ENCODE results near the gene RPS16. TPM values are rescaled to one million over a fixed set of nuclear protein-coding genes. Genes with fewer than 3 reads are reported as not detected.

The RPS16 gene
- total RNA-seq, 1 donor from 2014 or later, result 1,586 TPM

- Histone ChIP-seq H3K4me1 (peaks cover 20% of the 10 kb centered on the region), H3K36me3 (peaks cover 32% of the 10 kb centered on the region), H3K27me3 (ENCODE audit: low read depth) (no peaks in the 10 kb centered on the region), H3K4me3 (no peak overlapping the region), H3K27ac (no peak overlapping the region), H3K9me3 (no peaks in the 10 kb centered on the region)
- DNase-seq (no peak), ATAC-seq (no peak)
- intact Hi-C loops (cut with DNase I), result no loop called here
- TF ChIP-seq CTCF (IDR thresholded peaks at IDR 0.05), result no peak
These were observed 19.3 kb downstream of the RPS16 start for GRCh38 chr19:39416152-39417120.

GRCh38 chr19:39415111-39416046 lies 20.4 kb downstream of the RPS16 start:
- Histone ChIP-seq H3K36me3 (peaks cover 22% of the 10 kb centered on the region), H3K9me3 (no peaks in the 10 kb centered on the region), H3K4me1 (peaks cover 31% of the 10 kb centered on the region), H3K27ac (peak overlapping the region; percentile 100), H3K4me3 (peak overlapping the region; percentile 97), H3K27me3 (ENCODE audit: low read depth) (no peaks in the 10 kb centered on the region)
- no peak for DNase-seq
- intact Hi-C loops (cut with DNase I), result no loop called here
- ATAC-seq, result no peak
- TF ChIP-seq CTCF (IDR thresholded peaks at IDR 0.05), result no peak

- no peaks in the 10 kb centered on the region for H3K9me3 ChIP-seq
- H3K27me3 ChIP-seq (ENCODE audit: low read depth), result no peaks in the 10 kb centered on the region
- intact Hi-C loops (cut with DNase I), result no loop called here
- DNase-seq (no peak), ATAC-seq (no peak)
- H3K4me3 ChIP-seq, result peak overlapping the region; percentile 97
- peaks cover 16% of the 10 kb centered on the region for H3K36me3 ChIP-seq
- peaks cover 31% of the 10 kb centered on the region for H3K4me1 ChIP-seq
- peak overlapping the region; percentile 100 for H3K27ac ChIP-seq
- TF ChIP-seq CTCF (IDR thresholded peaks at IDR 0.05), result peak; percentile 18
These were observed 21.7 kb downstream of the RPS16 start for GRCh38 chr19:39413911-39414608.

- peak; percentile 69 for DNase-seq
- peaks cover 15% of the 10 kb centered on the region for H3K36me3 ChIP-seq
- TF ChIP-seq CTCF (IDR thresholded peaks at IDR 0.05), result no peak
- H3K9me3 ChIP-seq, result no peaks in the 10 kb centered on the region
- peaks cover 31% of the 10 kb centered on the region for H3K4me1 ChIP-seq
- intact Hi-C loops (cut with DNase I), result no loop called here
- no peaks in the 10 kb centered on the region for H3K27me3 ChIP-seq (ENCODE audit: low read depth)
- H3K4me3 ChIP-seq, result peak overlapping the region; percentile 97
- peak in 1 of 2 donors; percentile 1 for ATAC-seq
- H3K27ac ChIP-seq, result peak overlapping the region; percentile 100
These were observed 22.4 kb downstream of the RPS16 start for GRCh38 chr19:39413272-39413910.
